ENCODE results near the gene AP3B2.

AP3B2 gene

DNA sequence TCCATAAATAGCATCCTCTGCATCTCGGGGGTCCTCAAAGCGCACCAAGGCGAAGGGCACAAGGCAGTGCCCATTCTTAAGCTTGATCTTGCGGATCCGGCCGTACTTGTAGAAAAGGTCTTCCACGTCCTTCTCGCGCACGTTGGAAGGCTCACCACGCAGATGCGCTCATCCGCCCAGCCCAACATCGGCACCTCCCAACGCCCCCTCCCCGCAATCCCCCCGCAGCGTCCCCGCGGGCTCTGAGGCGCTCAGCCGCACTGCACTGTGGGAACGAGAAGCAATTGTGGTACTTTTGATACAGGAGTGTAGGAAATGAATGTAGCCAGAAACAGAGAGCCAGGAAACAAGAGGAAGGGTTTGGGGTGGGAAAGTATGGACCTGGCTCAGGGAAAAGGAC is 17.5 kb downstream of the AP3B2 start:
- 94% methylated on average over 23 of the region's 23 CpGs for WGBS
- H3K27ac ChIP-seq (ENCODE audit: low read depth, low read length), result no peak overlapping the region
- no peaks in the 10 kb centered on the region for H3K36me3 ChIP-seq (ENCODE audit: insufficient read depth, low read length)
- no peaks in the 10 kb centered on the region for H3K4me1 ChIP-seq (ENCODE audit: insufficient read depth, low read length)
- no peak overlapping the region for H3K4me3 ChIP-seq (ENCODE audit: low read length)
- H3K9ac ChIP-seq (ENCODE audit: low read depth, low read length), result no peak overlapping the region
- H3K27me3 ChIP-seq (ENCODE audit: insufficient read depth, low read length), result no peaks in the 10 kb centered on the region
- no peaks in the 10 kb centered on the region for H3K9me3 ChIP-seq (ENCODE audit: insufficient read depth, low read depth, low read length)

DNA sequence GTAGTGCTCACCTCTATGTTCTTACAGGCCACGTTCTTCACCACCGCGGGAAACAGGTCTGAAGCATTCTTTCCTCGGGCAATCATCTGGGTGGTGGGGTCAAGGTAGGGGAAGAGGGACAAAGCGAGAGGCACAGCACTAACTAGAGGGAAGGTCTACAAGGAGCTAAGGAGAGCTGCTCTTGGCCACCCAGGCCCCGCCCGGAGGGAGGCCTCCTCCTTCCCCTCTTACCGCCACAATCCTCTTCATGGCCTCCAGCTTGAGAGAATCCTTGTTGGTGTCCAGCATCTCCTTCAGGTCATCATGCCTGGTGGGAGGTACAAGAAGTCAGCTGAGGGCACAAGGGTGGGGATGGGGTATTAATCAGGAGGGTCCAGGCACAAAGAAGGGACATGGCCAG is 20.5 kb downstream of the AP3B2 start:
- no peak overlapping the region for H3K9ac ChIP-seq (ENCODE audit: low read depth, low read length)
- H3K9me3 ChIP-seq (ENCODE audit: insufficient read depth, low read depth, low read length), result no peaks in the 10 kb centered on the region
- no peak overlapping the region for H3K27ac ChIP-seq (ENCODE audit: low read depth, low read length)
- no peaks in the 10 kb centered on the region for H3K27me3 ChIP-seq (ENCODE audit: insufficient read depth, low read length)
- no peaks in the 10 kb centered on the region for H3K36me3 ChIP-seq (ENCODE audit: insufficient read depth, low read length)
- WGBS, result 98% methylated on average over 8 of the region's 8 CpGs
- no peak overlapping the region for H3K4me3 ChIP-seq (ENCODE audit: low read length)
- H3K4me1 ChIP-seq (ENCODE audit: insufficient read depth, low read length), result no peaks in the 10 kb centered on the region

DNA sequence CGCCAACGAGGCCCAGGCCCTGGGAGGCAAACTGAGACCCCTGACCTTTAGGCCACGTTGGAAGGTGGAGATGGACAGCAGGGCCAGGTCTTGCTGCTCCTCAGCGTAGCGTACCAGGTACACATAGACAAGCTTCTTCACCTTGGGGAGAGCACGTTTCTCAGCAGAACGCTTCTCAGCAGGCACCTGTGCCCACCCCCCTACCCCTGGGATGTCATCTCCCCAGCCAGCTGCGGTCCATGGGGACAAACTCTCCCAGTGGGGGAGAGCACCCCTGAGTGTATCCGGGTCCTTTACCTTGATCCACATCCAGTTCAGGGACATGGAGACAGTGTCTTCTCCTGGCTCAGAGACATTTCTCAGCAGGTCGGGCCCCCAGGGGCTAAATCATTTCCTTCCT is 21.0 kb downstream of the AP3B2 start:
- Histone ChIP-seq H3K4me1 (ENCODE audit: insufficient read depth, low read length) (no peaks in the 10 kb centered on the region), H3K4me3 (ENCODE audit: low read length) (no peak overlapping the region), H3K27ac (ENCODE audit: low read depth, low read length) (no peak overlapping the region), H3K9me3 (ENCODE audit: insufficient read depth, low read depth, low read length) (no peaks in the 10 kb centered on the region), H3K27me3 (ENCODE audit: insufficient read depth, low read length) (no peaks in the 10 kb centered on the region), H3K36me3 (ENCODE audit: insufficient read depth, low read length) (no peaks in the 10 kb centered on the region), H3K9ac (ENCODE audit: low read depth, low read length) (no peak overlapping the region)
- 92% methylated on average over 10 of the region's 10 CpGs for WGBS

DNA sequence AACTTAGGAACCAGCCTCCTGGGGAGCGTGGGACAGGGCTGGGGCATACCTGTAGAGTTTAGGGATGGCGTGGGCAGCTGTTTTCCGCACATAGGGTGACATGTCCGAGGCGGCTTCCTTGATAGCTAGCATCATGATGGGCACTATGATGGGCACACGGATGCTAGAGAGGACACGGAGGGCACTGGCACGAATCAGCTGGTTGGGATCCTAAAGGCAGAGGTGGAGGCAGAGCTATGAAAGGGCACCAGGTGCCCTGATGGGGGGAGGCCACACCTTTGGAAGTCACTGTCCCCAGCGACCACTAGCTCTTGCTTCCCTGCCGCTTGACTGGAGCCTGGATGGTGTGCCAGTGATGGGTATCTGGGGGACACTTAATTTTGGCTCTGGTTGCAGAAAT is 28.3 kb downstream of the AP3B2 start:
- H3K27me3 ChIP-seq (ENCODE audit: insufficient read depth, low read length), result peaks cover 32% of the 10 kb centered on the region
- H3K9me3 ChIP-seq (ENCODE audit: insufficient read depth, low read depth, low read length), result no peaks in the 10 kb centered on the region
- peak overlapping the region; percentile 84 for H3K9ac ChIP-seq (ENCODE audit: low read depth, low read length)
- H3K4me3 ChIP-seq (ENCODE audit: low read length), result peak overlapping the region; percentile 74
- 94% methylated on average over 10 of the region's 10 CpGs for WGBS
- H3K36me3 ChIP-seq (ENCODE audit: insufficient read depth, low read length), result no peaks in the 10 kb centered on the region
- H3K27ac ChIP-seq (ENCODE audit: low read depth, low read length), result no peak overlapping the region
- no peaks in the 10 kb centered on the region; the same call in 1 of the 2 replicates for H3K4me1 ChIP-seq (ENCODE audit: insufficient read depth, low read length)

DNA sequence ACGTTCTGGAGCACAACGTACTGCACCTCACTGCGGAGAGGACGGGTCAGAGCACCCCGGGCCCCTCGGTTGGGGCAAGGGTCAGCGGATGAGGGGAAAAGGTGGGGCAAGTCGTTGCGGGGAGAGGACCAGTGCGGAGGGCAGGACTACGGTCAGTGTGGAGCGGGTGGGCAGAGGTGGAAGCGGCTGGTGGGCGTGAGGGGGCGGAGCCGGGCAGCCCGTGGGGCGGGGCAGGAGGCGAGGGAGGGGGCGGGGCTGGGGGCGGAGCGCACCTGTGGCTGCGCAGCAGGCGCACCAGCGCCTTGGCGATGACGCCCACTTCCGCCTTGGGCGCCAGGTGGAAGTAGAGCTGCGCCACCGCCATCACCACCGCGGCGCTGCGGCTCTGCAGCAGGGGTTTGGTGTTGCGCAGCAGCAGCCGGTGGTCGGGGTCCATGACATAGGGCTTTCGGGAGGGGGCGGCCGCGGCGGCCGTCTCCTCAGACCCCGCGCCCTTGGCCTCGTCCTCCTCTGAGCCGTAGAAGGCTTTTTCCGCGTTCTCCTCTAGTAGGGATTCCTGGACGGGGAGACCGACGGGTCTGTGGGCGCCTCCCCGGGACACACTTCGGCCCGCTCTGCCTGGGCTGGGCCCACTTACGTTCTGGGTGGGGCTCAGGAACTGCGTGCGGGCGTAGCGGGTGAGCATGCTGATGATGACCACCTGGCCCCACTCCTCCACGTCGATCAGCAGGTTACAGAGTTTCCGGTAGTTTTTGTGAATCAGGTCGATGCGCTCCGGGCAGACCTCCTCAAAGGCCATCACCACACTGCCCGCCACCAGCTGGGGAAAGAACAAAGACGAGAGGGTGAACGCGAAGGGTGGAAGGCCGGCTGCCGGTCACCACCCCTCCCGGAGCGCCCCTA is 29.2 kb downstream of the AP3B2 start:
- H3K36me3 ChIP-seq (ENCODE audit: insufficient read depth, low read length), result no peaks in the 10 kb centered on the region
- H3K9ac ChIP-seq (ENCODE audit: low read depth, low read length), result peak overlapping the region; percentile 84
- H3K9me3 ChIP-seq (ENCODE audit: insufficient read depth, low read depth, low read length), result no peaks in the 10 kb centered on the region
- peak overlapping the region; percentile 80; the same call in 1 of the 2 replicates for H3K27ac ChIP-seq (ENCODE audit: low read depth, low read length)
- H3K27me3 ChIP-seq (ENCODE audit: insufficient read depth, low read length), result peaks cover 32% of the 10 kb centered on the region
- H3K4me1 ChIP-seq (ENCODE audit: insufficient read depth, low read length), result no peaks in the 10 kb centered on the region; the same call in 1 of the 2 replicates
- 2% methylated on average over 75 of the region's 76 CpGs for WGBS
- peak overlapping the region; percentile 74 for H3K4me3 ChIP-seq (ENCODE audit: low read length)

DNA sequence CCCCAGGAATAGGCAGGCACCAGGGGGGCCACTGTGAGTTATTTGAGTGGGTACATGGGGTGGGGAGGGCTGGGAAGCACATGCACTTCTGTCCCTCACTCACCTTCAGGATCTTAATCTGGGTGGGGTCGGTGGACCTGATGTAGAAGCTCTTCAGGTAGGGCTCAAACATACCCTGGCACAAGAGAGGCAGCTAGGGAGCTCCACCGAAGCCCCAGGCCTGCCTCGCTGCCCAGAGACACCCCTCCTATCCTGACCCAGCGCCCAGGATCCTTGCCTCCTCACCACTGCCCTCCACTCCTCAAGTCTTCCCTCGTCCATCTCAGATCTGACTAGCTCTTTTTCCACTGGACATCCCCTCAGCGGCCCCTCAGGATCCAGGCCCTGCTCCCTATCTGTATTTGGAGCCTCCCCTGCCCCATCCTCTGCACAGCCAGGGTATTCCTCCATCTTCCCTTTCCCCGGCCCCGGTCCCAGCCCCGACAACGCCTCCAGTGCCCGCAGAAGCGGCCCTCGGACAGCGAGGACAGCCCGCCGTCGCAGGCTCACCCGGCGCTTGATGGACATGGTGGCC is 30.0 kb downstream of the AP3B2 start:
- WGBS, result 30% methylated on average over 19 of the region's 19 CpGs
- H3K9ac ChIP-seq (ENCODE audit: low read depth, low read length), result peak overlapping the region; percentile 42; the same call in 1 of the 2 replicates
- no peaks in the 10 kb centered on the region for H3K9me3 ChIP-seq (ENCODE audit: insufficient read depth, low read depth, low read length)
- no peaks in the 10 kb centered on the region for H3K36me3 ChIP-seq (ENCODE audit: insufficient read depth, low read length)
- H3K4me1 ChIP-seq (ENCODE audit: insufficient read depth, low read length), result no peaks in the 10 kb centered on the region; the same call in 1 of the 2 replicates
- peak overlapping the region; percentile 74 for H3K4me3 ChIP-seq (ENCODE audit: low read length)
- H3K27ac ChIP-seq (ENCODE audit: low read depth, low read length), result no peak overlapping the region
- peaks cover 32% of the 10 kb centered on the region for H3K27me3 ChIP-seq (ENCODE audit: insufficient read depth, low read length)

DNA sequence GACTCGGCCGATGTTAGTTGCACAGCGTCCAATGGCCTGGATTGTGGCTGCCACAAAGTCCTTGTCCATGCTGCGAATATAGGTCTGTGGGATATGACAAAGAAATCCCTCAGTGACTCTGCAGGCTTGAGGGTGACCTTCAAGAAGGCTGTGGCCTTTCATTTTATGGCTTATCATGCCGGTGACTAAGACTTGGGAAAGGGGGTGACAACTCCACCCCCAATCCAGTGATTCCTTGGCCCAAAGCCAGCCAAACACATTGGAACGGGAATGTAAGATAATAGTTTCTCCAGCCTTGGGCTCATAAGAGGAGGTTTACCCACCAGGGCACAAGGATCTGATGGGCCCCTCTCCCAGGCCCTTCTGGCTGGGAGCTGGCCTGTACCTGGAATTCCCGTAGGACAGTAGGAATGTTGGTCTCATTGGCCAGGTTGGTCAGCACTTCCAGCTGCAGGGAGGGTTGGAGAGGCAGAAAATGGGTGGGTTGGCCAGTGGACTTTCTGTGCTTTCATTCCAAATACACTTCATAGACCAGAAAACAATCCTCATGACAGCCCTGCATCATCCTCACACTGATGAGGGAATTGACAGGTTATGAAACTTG is 31.9 kb downstream of the AP3B2 start:
- H3K4me1 ChIP-seq (ENCODE audit: insufficient read depth, low read length), result no peaks in the 10 kb centered on the region; the same call in 1 of the 2 replicates
- WGBS, result 90% methylated on average over 7 of the region's 7 CpGs

DNA sequence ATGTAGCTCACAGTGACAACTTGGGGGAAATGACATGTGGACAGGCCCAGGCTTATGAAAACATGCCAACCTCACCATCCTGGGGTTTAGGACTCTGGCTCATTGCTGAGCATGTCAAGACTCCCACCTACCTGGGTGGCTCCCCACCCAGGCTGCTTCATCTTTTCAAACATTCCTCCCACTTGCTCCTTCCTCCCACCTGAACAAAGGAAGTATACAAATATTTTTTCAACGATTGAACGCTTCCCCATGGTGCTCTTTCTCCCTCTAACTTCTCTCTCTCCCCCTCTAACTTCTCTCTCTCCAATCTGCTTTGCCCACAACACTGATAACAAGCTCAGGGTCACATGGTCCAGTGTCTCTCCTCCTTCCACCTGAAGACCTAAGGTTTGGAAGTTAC is 34.8 kb downstream of the AP3B2 start:
- Histone ChIP-seq H3K4me3 (ENCODE audit: low read length) (no peak overlapping the region), H3K9me3 (ENCODE audit: insufficient read depth, low read depth, low read length) (no peaks in the 10 kb centered on the region), H3K27ac (ENCODE audit: low read depth, low read length) (no peak overlapping the region), H3K27me3 (ENCODE audit: insufficient read depth, low read length) (peaks cover 15% of the 10 kb centered on the region), H3K9ac (ENCODE audit: low read depth, low read length) (no peak overlapping the region), H3K4me1 (ENCODE audit: insufficient read depth, low read length) (no peaks in the 10 kb centered on the region), H3K36me3 (ENCODE audit: insufficient read depth, low read length) (no peaks in the 10 kb centered on the region)
- WGBS, result 91% methylated on average over 2 of the region's 2 CpGs

More for the DNA sequence above, 31.9 kb downstream of the AP3B2 start:
- H3K4me3 ChIP-seq (ENCODE audit: low read length), result no peak overlapping the region
- no peaks in the 10 kb centered on the region for H3K9me3 ChIP-seq (ENCODE audit: insufficient read depth, low read depth, low read length)
- no peak overlapping the region for H3K9ac ChIP-seq (ENCODE audit: low read depth, low read length)
- H3K27me3 ChIP-seq (ENCODE audit: insufficient read depth, low read length), result peaks cover 32% of the 10 kb centered on the region
- no peak overlapping the region for H3K27ac ChIP-seq (ENCODE audit: low read depth, low read length)
- H3K36me3 ChIP-seq (ENCODE audit: insufficient read depth, low read length), result no peaks in the 10 kb centered on the region

DNA sequence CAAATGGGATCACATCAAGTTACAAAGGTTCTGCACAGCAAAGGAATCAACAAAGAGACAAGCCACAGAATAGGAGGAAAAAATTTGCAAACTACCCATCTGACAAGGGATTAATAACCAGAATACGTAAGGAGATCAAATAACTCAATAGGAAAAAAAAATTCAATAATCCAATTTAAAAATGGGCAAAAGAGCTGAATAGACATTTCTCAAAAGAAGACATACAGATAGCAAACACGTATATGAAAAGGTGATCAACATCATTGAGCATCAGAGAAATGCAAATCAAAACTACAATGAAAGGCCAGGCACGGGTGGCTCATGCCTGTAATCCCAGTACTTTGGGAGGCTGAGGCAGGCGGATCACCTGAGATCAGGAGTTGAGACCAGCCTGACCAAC is 39.0 kb downstream of the AP3B2 start:
- Histone ChIP-seq H3K4me3 (ENCODE audit: low read length) (no peak overlapping the region), H3K27ac (ENCODE audit: low read depth, low read length) (no peak overlapping the region)
- WGBS, result 86% methylated on average over 3 of the region's 4 CpGs

DNA sequence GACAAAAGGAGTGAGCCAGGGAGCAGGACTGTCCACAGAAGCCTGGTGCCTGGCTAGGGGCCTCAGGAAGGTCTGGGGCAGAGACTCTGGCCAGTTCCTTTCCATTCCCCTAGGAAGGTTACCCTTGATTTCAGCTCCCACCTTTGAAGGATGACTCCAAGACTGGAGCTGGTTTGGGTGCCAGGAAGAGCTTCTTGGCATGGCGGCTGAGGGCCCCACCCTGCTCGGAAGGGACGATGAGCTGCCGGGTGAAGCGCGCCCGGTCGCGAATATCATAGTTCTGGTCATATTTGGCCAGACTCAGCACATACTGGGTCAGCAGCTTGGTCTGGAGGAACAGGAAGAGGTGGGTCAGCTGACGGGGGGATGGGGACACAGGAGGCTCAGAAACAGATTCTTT is 43.1 kb downstream of the AP3B2 start:
- no peak overlapping the region for H3K27ac ChIP-seq (ENCODE audit: low read depth, low read length)
- no peak overlapping the region for H3K4me3 ChIP-seq (ENCODE audit: low read length)
- 94% methylated on average over 10 of the region's 10 CpGs for WGBS
- H3K27me3 ChIP-seq (ENCODE audit: insufficient read depth, low read length), result peaks cover 8% of the 10 kb centered on the region
- H3K9ac ChIP-seq (ENCODE audit: low read depth, low read length), result no peak overlapping the region
- no peaks in the 10 kb centered on the region for H3K9me3 ChIP-seq (ENCODE audit: insufficient read depth, low read depth, low read length)
- H3K4me1 ChIP-seq (ENCODE audit: insufficient read depth, low read length), result no peaks in the 10 kb centered on the region
- no peaks in the 10 kb centered on the region for H3K36me3 ChIP-seq (ENCODE audit: insufficient read depth, low read length)

More for the DNA sequence above, 39.0 kb downstream of the AP3B2 start:
- H3K9ac ChIP-seq (ENCODE audit: low read depth, low read length), result no peak overlapping the region
- no peaks in the 10 kb centered on the region for H3K36me3 ChIP-seq (ENCODE audit: insufficient read depth, low read length)
- H3K4me1 ChIP-seq (ENCODE audit: insufficient read depth, low read length), result no peaks in the 10 kb centered on the region
- no peaks in the 10 kb centered on the region for H3K27me3 ChIP-seq (ENCODE audit: insufficient read depth, low read length)
- H3K9me3 ChIP-seq (ENCODE audit: insufficient read depth, low read depth, low read length), result no peaks in the 10 kb centered on the region

DNA sequence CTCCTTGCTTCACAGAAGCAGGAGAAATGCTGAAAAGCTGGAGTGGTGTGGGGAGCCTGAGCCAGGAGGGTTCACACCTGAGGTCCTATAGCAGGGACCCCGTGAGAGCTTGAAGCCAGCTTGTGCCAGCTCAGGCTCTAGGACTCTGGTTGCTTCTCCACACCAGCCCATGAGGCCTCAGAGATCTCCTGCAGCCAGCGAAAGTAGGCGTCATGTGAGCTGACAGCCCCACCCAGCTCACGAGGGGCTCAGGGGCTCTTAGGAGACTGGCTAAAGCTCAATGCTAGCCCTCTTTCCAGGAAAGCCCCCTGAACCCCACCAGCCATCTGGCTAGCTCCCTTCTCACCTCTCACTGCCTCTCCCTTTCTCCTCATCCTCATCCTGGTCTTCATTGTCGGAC is 45.7 kb downstream of the AP3B2 start:
- Histone ChIP-seq H3K9ac (ENCODE audit: low read depth, low read length) (no peak overlapping the region), H3K27ac (ENCODE audit: low read depth, low read length) (no peak overlapping the region), H3K27me3 (ENCODE audit: insufficient read depth, low read length) (peaks cover 8% of the 10 kb centered on the region), H3K36me3 (ENCODE audit: insufficient read depth, low read length) (no peaks in the 10 kb centered on the region), H3K9me3 (ENCODE audit: insufficient read depth, low read depth, low read length) (no peaks in the 10 kb centered on the region), H3K4me3 (ENCODE audit: low read length) (no peak overlapping the region), H3K4me1 (ENCODE audit: insufficient read depth, low read length) (no peaks in the 10 kb centered on the region)
- WGBS, result 88% methylated on average over 5 of the region's 5 CpGs
